Right forelimb (tissue), 1 donor: ENCODE results near the gene FICD.

Experiments used
- DNase-seq: peaks from one replicate; pipeline ENCODE4 v3.0.0-alpha.2; 2018

The FICD gene

DNA sequence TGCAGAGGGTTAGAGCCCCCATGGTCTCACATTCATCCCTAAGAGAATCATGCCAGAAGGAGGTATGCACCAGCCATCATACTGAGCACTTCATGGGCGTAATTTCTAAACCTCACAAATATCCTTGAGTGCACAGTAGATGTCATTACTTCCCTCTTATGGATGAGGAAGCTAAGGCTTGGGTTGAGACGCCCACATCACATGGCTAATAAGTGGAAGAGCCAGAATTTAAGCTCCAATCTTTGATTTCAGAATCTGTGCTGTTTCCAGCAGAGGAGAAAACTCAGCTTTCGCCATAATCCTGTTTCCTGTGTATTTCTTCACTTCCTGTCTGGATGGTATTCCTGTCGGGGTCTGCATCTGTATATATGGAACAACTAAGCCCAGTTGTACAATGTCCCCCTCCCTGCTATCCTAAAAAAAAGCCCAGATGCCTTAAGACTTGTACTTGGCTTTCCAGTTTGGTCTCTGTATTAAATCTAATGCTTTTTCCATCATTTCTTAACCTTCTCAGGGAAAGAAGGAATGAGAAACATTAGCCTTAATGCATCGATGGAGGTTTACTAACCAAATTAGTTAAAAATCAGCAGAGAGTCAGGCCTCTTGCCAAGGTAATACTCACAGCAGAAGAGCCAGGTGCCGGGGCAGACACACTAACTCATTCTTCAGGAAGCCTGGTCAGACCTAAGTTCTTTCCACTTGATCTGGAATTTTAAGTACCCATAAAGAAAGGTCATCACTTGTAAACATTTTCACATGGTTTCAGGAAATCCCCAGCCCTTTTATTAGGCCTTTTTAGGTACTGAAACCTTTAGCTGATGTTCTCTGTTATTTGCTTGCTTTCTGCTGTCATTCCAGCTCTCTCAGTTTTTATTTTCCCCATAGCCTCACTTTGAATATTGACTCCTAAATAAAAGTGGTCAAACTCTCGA lies 52.6 kb downstream of the FICD start:
- DNase-seq = no peak

DNA sequence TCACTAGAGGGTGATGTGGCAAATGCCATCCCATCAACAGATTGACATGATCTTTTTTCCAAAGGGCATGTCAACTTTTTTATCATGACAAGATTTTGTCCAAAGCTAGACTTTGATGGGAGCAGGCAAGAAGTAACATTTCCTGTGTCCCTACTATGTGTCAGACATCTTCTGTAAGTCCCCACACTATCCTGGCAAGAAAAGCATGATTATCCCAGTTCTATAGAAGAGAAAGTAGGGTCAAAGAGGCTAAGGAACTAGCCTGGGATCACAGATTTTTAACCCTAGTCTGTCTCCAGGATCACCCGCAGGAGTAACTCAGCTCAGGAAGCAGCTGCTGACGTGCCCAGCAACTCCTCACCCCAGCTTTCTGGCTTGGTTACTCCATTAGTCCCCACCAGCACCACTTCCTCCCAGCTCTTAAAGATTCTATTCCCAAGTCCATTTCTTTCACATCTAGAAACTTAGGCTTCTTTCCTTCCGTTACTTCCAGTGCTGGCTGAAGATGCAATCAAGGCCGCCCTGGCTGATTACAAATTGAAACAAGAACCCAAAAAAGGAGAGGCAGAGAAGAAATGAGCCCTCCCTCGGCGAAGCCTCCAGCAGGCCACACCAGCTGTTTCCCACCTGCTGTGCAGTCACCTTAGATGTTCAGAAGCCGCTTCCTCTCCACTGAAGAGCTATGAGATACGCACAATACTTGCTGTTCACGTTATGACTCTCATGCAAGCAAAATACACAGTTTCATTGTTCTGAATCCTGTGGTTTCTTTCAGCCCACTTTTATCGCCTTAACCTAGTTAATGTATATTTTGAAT lies 53.5 kb downstream of the FICD start:
- DNase-seq = no peak
